GM21576 (cell line): ENCODE data around the gene IDI2.
"Not testable (repeated sequence)": the region's sequence is repeated elsewhere in the genome, so short reads cannot be mapped to it uniquely, and the experiment has no call there.

Source experiments
- ATAC-seq: cut with Tn5 transposase; IDR thresholded peaks from one replicate; pipeline ENCODE4 v1.9.1; 2021; ENCODE audit warnings: mild to moderate bottlenecking, moderate library complexity; ENCODE audit not compliant: unreplicated experiment

IDI2 gene

GRCh38 chr10:1009947-1010346 is 15.7 kb downstream of the IDI2 start:
- ATAC-seq, result not testable (repeated sequence)

- ATAC-seq, result no peak
Observed at GRCh38 chr10:1009071-1009494, 16.6 kb downstream of the IDI2 start.

- no peak for ATAC-seq
Observed at GRCh38 chr10:1007583-1007982, 18.1 kb downstream of the IDI2 start.

- no peak for ATAC-seq
Observed at GRCh38 chr10:1006573-1006972, 19.1 kb downstream of the IDI2 start.

GRCh38 chr10:1003884-1004670 is 21.6 kb downstream of the IDI2 start:
- ATAC-seq, result no peak

GRCh38 chr10:1002425-1003006 is 23.1 kb downstream of the IDI2 start:
- ATAC-seq, result no peak

GRCh38 chr10:997266-998022 is 28.2 kb downstream of the IDI2 start:
- ATAC-seq, result no peak

- no peak for ATAC-seq
Observed at GRCh38 chr10:996031-996430, 29.6 kb downstream of the IDI2 start.

- no peak for ATAC-seq
Observed at GRCh38 chr10:995559-995926, 30.1 kb downstream of the IDI2 start.

- no peak for ATAC-seq
Observed at GRCh38 chr10:994836-995558, 30.7 kb downstream of the IDI2 start.

- ATAC-seq, result no peak
Observed at GRCh38 chr10:992871-993270, 32.8 kb downstream of the IDI2 start.

- ATAC-seq, result no peak
Observed at GRCh38 chr10:992467-992866, 33.2 kb downstream of the IDI2 start.

GRCh38 chr10:990808-991207 is 34.9 kb downstream of the IDI2 start:
- ATAC-seq, result no peak

GRCh38 chr10:988667-989545 is 36.8 kb downstream of the IDI2 start:
- ATAC-seq, result no peak

- peak; percentile 96 for ATAC-seq
Observed at GRCh38 chr10:987870-988666, 37.6 kb downstream of the IDI2 start, which contains the start of gene GTPBP4. Gene GTPBP4 (plus strand): TSS chr10:988434. CDS start chr10:988480, 46 bp downstream.

GRCh38 chr10:987620-987869 is 38.1 kb downstream of the IDI2 start:
- ATAC-seq, result no peak

GRCh38 chr10:986881-987619 is 38.6 kb downstream of the IDI2 start:
- no peak for ATAC-seq

- no peak for ATAC-seq
Observed at GRCh38 chr10:986137-986825, 39.4 kb downstream of the IDI2 start.
